RPMI7951 (cell line): ENCODE results near the gene HOMER1. TPM values are rescaled to one million over a fixed set of nuclear protein-coding genes. Genes with fewer than 3 reads are reported as not detected.

Source experiments
- DNase-seq: peaks from one replicate; pipeline ENCODE4 v3.0.0-alpha.2; 2012; ENCODE audit warnings: low read depth
- total RNA-seq: library from RNA; depleted of rRNA; stranded (reverse); fragments of >200 nt; shearing (Covaris generic); gene quantifications from 2 replicates; pipeline ENCODE4 v1.2.3, GENCODE V29; 2014; rRNA removed

HOMER1 gene, protein sequence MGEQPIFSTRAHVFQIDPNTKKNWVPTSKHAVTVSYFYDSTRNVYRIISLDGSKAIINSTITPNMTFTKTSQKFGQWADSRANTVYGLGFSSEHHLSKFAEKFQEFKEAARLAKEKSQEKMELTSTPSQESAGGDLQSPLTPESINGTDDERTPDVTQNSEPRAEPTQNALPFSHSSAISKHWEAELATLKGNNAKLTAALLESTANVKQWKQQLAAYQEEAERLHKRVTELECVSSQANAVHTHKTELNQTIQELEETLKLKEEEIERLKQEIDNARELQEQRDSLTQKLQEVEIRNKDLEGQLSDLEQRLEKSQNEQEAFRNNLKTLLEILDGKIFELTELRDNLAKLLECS
- total RNA-seq, result 3.6 and 4.9 TPM in 2 replicates

DNA sequence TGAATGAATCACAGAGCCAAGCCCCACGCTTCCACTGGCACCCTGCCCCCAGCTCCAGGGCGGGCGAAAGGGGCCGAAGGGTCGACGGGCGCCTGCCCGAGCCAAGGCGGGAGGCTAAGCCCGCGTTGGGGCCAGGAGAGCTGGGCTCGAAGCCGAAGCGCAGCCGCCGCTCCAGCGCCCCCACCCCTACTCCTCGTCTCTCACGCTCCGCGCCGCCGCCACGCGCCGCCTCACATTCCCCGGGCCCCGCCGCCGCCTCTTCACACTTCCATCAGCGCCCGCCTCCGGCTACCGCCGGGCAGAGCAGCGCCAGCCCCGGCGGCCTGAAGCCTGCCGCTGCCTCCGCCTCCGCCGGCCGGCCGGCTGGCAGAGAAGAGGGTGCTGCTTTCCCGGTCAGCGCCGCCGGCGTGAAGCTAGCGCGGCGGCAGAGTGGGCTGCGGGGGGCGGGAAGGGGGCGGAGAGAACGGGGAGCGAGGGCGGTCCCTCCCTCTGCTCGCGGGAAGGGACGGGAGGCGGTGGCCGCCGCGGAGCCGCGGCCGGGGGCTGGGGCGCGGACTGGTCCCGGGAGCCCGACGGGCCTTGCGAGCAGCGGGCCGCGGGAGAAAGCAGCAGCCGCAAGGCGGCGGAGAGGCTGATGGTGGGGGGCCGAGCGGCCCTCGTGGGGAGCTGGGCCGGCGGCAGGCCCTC is at the start of gene HOMER1:
Gene HOMER1 (minus strand): TSS at position 431 of the 687 bp plus-strand sequence. CDS start 1,360 bp downstream, outside the sequence.
- DNase-seq, result peak; percentile 73

DNA sequence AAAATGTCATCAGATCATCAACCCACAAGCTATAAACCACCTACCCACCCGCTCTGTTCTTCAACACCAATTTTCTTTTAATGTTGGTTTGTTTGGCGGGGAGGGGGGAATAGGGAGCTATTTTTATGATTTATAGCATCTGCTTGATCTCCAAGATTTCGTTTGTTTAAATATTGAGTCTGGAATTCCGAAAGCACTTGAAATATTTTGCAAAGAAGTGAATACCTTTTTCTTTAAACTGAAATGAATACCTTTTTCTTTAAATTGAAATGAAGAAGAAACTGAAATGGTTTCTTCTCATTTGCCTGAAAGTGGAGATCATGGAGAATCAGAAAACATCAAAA is 49.3 kb upstream of the HOMER1 start:
- DNase-seq, result no peak

DNA sequence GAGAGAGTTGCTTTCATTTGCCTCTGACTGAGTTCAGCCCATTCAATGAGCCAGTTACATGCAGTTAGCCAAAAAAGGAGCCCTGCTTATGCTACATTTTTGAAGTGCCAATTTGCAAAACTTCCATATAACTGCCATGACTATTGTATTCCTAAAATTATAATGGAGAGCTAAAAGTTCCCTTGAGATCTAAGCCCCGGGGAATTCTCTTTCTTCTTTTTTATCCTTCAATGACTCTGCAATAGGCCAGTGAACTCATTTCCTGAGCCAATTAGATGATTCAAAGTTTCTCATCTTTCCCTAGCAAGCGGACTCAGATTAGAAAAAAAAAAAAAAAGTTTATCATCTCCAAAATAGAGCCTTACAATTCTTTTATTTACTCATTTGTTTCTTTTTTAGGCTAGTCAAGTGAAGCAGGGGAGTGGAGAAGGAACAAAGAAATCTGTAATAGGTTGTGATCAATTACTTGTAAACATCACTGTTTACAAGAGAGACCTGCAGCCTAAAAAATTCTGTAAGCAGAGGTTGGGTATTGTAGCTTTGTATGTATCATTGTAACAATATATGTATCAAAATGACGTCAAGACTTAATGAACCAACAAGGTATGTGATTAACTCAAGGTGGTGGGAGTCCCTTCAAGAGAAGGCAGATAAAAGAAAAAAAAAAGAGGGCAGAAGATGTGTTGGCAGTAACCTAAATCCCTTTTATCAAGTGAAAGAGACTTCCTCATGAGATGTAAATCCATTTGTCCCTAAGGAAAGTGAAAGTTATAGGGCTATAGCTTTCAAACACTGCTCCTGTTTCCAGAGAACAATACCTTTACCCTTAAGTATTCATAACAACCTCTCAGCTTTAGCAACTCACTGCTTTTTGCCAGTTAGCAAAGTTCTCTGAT is 48.7 kb upstream of the HOMER1 start:
- peak; percentile 50 for DNase-seq

DNA sequence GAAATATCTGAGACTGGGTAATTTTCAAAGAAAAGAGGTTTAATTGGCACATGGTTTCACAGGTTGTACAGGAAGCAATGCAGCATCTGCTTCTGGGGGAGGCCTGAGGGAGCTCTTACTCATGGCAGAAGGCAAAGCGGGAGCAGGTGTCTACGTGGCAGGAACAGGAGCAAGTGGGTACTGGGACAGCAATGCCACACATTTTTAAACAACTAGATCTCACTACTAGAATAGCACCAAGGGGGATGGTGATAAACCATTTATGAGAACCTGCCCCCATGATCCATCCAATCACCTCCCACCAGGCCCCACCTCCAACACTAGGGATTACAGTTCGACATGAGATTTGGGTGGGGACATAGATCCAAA is 47.6 kb upstream of the HOMER1 start:
- no peak for DNase-seq

DNA sequence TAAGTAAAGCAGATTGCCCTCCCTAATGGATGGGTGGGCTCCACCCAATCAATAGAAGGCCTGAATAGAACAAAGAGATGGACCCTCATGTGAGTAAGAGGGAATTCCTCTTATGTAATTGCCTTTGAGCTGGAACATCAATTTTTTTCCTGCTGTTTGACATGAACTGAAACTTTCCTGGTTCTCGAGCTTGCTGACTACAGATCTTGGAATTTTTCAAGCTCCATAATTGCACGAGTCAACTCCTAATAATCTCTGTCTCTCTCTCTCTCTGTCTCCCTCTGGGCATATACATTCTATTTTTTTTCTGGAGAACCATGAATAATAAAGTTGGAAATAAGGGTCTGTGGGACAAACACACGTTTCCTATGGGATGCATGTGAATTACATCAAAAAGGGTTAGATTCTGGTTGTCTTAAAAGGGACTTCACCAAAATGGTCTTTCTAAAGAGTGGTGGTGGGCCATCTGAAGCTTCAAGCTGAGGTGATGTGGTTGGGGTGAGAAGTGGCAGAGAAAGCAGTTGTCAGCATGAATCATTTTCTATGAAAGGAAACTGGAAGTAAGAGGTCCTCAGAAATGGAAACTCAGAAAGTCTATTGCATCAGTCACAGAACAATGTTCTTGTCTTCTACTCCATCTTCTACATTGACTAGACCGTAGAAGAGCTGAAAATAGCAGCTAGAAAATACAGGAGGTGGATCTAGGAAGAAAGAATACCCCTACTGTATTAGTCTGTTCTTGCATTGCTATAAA is 47.0 kb upstream of the HOMER1 start:
- peak; percentile 37 for DNase-seq

DNA sequence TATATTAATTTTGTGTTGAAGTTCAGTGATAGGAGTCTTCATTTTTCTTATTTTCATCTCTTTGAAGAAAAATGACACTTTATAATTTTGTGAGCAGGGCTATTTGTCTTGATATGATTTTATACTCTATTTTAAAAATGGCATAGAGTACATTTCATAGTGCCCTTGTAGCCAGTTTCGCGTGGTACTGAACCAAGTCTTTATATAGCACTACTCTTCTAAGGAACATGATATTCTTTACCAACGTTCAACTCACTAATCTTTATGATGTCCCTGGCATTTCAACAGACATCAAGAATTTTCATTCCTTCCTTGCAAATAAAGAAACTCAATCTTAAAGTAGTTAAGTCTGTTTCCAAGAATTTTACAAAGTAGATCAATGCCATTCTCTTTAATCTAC is 41.5 kb upstream of the HOMER1 start:
- no peak for DNase-seq

DNA sequence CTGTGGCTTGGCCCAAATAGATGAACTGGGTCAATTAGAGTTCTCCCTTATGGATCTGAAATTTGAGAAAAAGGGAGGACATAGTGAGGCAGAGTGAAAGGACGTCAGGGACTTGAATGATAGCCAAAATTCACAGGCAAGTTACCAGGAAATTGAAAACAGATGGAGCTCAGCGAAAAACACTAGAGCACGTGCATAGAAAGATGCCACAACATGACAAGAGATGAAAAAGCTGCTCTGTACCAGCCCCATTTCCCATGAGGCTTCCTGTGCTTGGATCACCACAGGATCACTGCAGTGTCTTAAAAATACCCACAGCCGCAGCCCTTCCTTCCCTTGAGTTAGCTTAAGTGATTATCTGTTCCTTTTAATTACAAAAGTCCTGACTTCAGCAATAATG is 39.0 kb upstream of the HOMER1 start:
- peak; percentile 56 for DNase-seq

DNA sequence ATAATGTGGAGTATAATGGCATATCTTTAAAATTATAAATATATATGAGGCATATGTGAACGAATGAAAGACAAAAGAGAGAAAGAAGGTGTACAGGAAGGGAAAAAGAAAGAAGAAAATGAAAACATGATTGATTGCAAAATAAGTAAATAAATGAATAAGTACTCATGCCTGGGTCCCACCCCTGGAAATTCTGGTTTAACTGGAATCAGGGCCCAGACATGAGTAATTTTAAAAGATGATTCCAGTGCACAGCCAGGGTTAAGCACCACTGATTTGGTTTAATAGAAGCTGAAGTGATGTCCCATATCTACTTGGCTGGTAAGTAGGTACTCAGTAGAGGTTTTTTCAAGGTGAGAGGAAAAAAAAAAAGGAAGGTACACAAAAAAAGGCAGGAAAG is 34.0 kb upstream of the HOMER1 start:
- DNase-seq, result no peak

DNA sequence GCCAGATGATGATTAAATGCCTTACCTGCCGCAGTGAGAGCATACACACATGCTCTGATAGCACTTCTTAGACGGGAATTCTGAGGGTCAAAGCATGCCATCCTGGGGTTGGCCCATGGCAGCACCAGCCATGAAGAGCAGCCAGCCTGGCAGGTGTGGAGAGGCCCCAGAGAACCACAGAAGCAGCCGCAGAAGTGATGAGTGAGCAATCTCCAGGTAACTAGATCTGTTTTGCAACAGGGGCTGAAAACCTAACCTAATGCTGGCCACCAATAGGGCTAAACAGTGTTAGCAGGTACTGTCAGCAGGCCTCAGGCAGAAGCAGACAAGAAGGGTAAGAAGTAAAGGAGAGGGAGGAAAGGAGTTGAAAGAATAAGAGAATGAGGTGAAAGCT is 33.5 kb upstream of the HOMER1 start:
- no peak for DNase-seq

DNA sequence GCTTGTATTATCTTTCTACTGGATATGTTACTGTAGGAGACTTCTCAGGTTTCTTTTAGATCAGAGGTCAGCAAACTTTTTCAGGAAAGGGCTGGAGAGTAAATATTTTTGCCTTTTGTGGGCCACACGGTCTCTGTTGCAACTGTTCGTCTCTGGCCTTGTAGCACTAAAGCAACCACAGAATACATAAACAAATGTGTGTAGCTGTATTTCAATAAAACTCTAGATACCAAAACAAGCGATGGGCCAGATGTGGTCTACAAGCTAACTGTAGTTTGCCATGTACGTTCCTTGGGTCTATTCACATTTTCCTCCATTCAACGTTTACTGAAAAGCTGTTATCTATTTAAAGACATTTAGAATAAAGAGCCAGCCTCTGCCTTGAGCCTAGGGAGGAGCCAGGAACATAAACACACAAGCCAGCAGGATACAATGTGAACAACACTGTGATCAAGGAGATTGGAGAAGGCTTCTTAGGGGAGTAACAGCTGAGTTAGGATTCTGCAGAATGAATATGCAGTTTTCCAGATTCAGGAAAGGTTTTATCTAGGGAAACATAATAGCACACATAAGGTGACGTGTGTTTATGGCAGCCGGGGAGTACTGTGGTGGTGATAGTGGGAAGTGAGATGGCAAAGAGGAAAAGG is 33.0 kb upstream of the HOMER1 start:
- DNase-seq, result no peak

DNA sequence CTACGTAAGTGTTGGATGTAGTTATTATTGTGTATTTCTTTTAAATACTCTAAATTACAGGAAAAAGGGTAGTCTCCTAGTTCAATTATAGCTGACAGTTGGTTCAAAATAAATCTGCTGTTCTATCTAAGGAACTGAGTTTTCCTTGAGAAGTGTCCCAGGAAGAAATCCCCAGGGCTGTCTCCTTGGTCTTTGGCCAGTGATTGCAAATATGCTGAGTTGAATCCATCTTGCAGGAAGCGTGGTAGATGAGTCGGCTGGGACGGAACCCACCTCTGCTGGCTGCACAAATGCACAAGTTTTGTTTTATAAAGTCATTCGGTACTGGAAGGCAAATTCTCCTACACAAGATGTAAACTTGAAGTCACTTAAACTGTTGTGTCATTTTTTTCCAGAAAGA is 30.2 kb upstream of the HOMER1 start:
- no peak for DNase-seq

DNA sequence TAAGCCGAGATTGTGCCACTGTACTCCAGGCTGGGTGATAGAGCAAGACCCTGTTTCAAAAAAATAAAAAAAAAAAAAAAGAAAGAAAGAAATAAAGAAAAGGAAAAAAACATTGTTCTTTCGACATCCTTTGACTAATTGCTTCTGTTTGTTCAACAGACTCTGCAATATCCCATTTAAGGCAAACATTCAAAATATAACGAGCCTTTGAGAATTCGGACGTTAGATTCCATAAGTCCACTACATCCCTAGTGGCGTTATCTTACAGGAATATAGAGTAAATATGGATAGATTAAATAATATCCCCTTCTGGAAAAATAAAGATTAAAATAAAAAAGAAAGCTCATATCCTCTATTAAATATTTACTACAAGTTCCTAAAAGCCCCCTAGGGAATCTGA is 27.0 kb upstream of the HOMER1 start:
- DNase-seq, result no peak

DNA sequence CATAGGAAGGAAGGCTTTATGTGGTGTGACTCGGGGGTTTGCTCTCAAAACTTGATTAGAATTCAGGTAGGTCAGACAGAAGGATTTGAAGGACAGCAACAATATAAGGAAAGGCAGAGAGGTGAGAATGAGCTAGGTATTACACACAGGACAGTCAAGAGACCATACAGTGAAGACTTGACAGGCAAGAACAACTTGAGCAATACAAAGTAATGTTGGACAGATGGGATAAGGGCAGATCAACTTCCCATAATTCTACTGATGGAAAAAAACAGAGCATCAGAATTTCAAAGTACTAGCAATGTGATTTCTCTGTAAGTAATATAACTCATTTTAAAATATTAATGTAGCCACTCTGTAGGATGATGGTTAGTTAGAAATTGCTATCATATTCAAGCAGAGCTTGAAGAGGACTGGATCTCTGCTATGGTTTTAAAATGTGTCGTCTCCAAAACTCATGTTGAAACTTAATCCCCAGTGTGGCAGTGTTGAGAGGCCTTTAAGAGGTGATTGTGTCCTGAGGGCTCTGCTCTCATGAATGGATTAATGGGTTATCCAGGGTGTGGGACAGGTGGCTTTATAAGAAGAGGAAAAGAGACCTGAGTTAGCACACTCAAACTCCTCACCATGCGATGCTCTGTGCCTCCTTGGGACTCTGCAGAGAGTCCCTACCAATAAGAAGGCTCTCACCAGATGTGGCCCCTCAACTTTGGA is 22.4 kb upstream of the HOMER1 start:
- DNase-seq, result no peak

DNA sequence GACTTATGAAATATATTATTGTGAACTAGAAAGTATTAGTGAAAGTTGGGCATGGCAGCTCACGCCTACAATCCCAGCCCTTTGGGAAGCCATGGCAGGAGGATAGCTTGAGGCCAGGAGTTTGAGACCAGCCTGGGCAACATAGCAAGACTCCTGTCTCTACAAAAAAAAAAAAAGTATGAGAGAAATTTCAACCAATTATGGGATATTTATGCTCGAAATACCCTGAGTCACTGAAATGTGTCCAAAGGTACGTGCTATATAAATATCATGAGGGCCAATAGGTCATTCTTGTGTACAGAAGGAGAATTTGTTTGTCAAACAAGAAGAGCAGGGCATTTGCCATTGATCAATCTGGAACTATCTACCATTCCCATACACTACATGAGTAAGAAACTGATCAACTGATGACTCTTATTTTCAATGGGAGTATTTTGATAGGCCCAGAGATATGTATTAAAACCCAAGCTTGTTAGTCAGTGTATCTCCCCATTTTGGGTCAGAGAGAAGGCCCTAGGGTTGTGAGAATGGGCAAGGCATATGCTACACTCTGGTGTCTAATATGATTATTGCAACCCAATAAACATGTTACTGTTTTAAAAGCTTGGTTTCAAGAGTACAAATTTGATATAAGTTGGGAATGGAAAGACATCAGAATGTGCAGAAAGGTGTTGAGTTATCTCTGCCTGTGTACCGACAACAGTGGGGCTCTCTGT is 21.7 kb upstream of the HOMER1 start:
- no peak for DNase-seq

DNA sequence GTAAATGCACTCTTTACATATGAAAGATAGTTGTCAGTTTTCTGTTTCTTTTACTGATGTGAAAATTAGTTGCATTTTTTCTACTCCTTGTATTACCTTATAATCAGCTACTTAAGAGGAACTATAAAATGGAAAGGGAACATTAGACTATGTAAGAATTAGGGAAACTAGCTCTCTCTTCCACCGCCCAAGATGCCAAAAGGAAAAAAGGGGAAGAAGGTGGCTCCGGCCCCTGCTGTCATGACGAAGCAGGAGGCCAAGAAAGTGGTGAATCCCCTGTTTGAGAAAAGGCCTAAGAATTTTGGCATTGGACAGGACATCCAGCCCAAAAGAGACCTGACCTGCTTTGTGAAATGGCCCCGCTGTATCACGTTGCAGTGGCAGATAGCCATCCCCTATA is 15.2 kb upstream of the HOMER1 start:
- DNase-seq, result no peak

DNA sequence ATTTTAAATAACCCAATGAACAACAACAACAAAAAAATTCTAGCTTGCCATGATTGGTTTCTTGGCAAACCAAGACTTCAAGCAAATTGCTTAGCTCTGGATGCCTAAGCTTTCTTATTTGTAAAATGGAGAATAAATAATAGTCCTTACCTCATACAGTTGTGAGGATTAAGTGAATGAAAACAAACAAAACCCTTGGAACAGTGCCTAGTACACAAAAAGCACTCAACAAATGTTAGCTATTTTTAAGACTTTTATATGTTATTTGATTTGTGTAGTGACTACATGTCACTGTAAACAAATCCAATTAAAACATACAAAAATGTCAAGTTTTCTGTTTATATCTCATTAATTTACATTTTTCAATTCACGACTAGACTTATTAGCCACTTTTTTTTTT is 13.5 kb upstream of the HOMER1 start:
- no peak for DNase-seq

DNA sequence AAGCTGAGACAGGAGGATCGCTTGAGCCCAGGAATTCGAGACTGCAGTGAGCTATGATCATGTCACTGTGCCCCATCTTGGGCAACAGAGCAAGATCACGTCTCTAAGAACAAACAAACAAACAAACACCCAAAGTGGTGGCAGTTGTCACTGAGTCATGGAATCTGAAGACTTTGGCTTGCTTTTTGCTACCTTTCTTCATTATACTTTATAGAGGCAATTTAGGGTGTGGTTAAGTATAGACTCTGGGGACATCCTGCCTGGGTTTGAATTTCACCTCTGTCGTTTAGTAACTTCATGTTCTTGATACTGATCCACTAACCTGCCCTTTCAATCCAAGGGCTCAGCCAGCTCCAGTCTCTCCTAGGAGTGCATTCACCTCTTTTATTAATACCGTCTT is 13.0 kb upstream of the HOMER1 start:
- DNase-seq, result no peak

DNA sequence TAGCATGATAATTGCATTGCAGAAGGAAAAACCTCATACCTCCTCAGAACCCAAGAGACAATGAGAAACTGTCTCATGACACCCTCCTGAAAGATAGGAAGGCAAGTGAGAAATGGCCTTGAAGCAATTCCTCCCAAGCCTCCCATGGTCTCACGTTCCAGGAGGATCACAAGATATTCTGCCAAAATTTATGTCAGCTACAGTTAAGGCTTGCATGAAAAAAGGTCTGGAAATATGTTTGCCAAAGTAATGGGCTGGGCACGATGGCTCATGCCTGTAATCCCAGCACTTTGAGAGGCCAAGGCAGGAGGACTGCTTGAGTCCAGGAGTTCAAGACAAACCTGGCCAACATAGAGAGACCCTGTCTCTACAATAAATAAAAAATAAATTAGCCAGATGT is 12.6 kb upstream of the HOMER1 start:
- DNase-seq, result no peak

DNA sequence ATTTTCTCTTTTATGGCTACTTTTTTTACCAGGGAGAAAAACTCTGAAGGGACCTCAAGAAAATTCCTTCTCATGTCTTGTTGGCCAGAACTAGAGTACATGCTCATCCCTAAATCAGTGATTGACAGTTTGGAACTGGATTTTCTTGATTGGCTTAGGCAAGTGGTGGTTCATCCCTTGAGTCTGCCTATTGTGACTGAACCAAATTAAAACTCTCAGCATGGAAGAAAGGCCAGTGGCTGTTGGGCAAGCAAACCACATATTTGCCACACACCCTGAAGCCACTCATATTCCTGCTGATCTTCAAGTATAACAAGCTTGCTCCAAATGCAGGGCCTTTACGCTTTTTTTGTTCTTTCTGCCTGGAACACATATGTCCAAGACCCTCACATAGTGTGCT is 7.2 kb upstream of the HOMER1 start:
- DNase-seq, result no peak

DNA sequence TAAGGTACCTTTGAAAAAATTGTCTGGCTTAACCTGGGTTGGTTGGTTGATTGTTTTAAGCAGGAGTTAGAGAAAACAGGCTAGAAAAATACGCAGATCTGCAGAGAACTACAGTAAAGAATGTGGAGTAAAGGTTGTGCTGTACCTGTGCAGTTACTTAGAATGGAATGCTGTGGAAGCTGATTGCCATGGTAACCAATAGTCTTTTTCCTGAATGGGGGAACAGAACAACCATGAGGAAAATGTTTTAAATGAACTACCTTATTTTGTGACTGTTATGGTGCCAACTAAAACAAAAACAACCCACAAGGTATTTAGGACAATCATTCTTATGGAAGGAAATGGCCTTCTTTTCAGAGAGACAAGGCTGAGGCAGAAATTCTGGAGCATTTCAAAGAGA is 4.8 kb upstream of the HOMER1 start:
- DNase-seq, result no peak
